GM20000 (cell line): ENCODE measurements around the gene UBAC1.

ENCODE experiments used
- DNase-seq: peaks from one replicate; pipeline ENCODE4 v3.0.0; 2012; ENCODE audit warnings: low spot score
- CTCF ChIP-seq: IDR thresholded peaks from 2 replicates; pipeline ENCODE4 v1.5.1; 2012; ENCODE audit warnings: mild to moderate bottlenecking, control low read depth; ENCODE audit errors: extremely low read depth, missing control alignments

UBAC1 gene

GRCh38 chr9:135887021-135887507 lies 74.1 kb downstream of the UBAC1 start:
- DNase-seq: no peak

GRCh38 chr9:135886147-135886981 lies 74.8 kb downstream of the UBAC1 start:
- TF ChIP-seq CTCF: no peak
- DNase-seq: no peak

More at GRCh38 chr9:135887021-135887507, 74.1 kb downstream of the UBAC1 start:
- TF ChIP-seq CTCF: no peak

GRCh38 chr9:135885100-135885853 lies 75.9 kb downstream of the UBAC1 start:
- DNase-seq: no peak
- no peak for TF ChIP-seq CTCF

- TF ChIP-seq CTCF: no peak
- DNase-seq: no peak
Observed at GRCh38 chr9:135884328-135885035, 76.7 kb downstream of the UBAC1 start.

GRCh38 chr9:135883410-135884089 lies 77.6 kb downstream of the UBAC1 start:
- no peak for DNase-seq

More at GRCh38 chr9:135883410-135884089, 77.6 kb downstream of the UBAC1 start:
- TF ChIP-seq CTCF: no peak
